ENCODE results near the gene PPP1R15A. TPM values are rescaled to one million over a fixed set of nuclear protein-coding genes. Genes with fewer than 3 reads are reported as not detected.

Gene PPP1R15A
- total and polyA plus RNA-seq, 2 of the 8 experiments (the other 6 are each of a cell fraction or from before 2014, with no cell fraction given): 4.1 to 14.0 TPM

GRCh38 chr19:48914181-48914580 is 42.0 kb downstream of the PPP1R15A start:
- DNase-seq (ENCODE audit: low read depth in 1 of 2, low spot score in 2 of 2): no peak
- CTCF ChIA-PET (ENCODE audit: partially characterized antibody): interaction anchor here (2.1 kb wide), 1 partner anchor 16 kb away, joined by 4 read pairs; no protein-coding TSS in a partner anchor

More at GRCh38 chr19:48914181-48914580, 42.0 kb downstream of the PPP1R15A start:
- Histone ChIP-seq H3K79me1 (ENCODE audit: low read depth, low read length) (no peaks in the 10 kb centered on the region), H3K4ac (replicated peaks; ENCODE audit: insufficient read length, low read depth, low read length) (no peak overlapping the region), H4K5ac (ENCODE audit: insufficient read length, low read depth, low read length) (no peak overlapping the region), H4K91ac (replicated peaks; ENCODE audit: insufficient read length, low read length) (no peak overlapping the region), H4K8ac (ENCODE audit: extremely low read depth, insufficient read depth, low read length) (no peak overlapping the region; the same call in 1 of the 2 replicates), H4K20me1 (replicated peaks in 1 of 2; ENCODE audit: control insufficient read depth in 1 of 2, insufficient read depth in 2 of 2, low read length in 2 of 2) (peaks cover 0 to 7% of the 10 kb centered on the region in 2 experiments), H3K27ac (ENCODE audit: low read depth, low read length) (no peak overlapping the region), H3K9ac (replicated peaks in 1 of 4; ENCODE audit: extremely low read depth in 1 of 4, low read depth in 3 of 4, low read length in 3 of 4) (no peak overlapping the region), H3K56ac (replicated peaks; ENCODE audit: insufficient read length, low read depth, low read length) (no peak overlapping the region), H2BK120ac (replicated peaks; ENCODE audit: low read depth, low read length) (no peak overlapping the region), H3K4me2 (ENCODE audit: insufficient read depth in 1 of 2, low read depth in 2 of 2, low read length in 2 of 2) (no peak overlapping the region), H2AK5ac (ENCODE audit: low read depth, low read length) (no peak overlapping the region), H3K4me3 (ENCODE audit: extremely low read depth in 1 of 4, insufficient read depth in 2 of 4, low read depth in 3 of 4, low read length in 4 of 4) (no peak overlapping the region), H3K27me3 (replicated peaks in 1 of 4; ENCODE audit: control insufficient read depth in 3 of 4, extremely low read depth in 1 of 4, insufficient read depth in 3 of 4, low read length in 3 of 4) (no peaks in the 10 kb centered on the region), H3K23ac (ENCODE audit: insufficient read length) (no peak overlapping the region), H3K9me3 (ENCODE audit: insufficient read depth in 2 of 2, low read depth in 1 of 2, low read length in 1 of 2) (no peaks in the 10 kb centered on the region), H3K4me1 (replicated peaks in 1 of 4; ENCODE audit: control insufficient read depth in 3 of 4, insufficient read depth in 4 of 4, low read length in 3 of 4) (no peaks in the 10 kb centered on the region), H3K36me3 (ENCODE audit: control insufficient read depth in 2 of 4, insufficient read depth in 4 of 4, low read length in 3 of 4) (peaks cover 16 to 60% (median 34%) of the 10 kb centered on the region in 4 experiments), H2AFZ (ENCODE audit: low read length) (no peak overlapping the region), H3K18ac (ENCODE audit: extremely low read depth, low read length) (no peak overlapping the region), H2BK15ac (ENCODE audit: low read length) (no peak overlapping the region), H2BK12ac (ENCODE audit: low read depth, low read length) (no peak overlapping the region), H3K79me2 (ENCODE audit: control insufficient read depth in 1 of 2, insufficient read depth in 2 of 2, low read length in 2 of 2) (no peaks in the 10 kb centered on the region), H2BK5ac (ENCODE audit: low read depth, low read length) (no peak overlapping the region), H3K14ac (ENCODE audit: insufficient read length) (no peak overlapping the region), H3K23me2 (ENCODE audit: low read depth, low read length) (no peaks in the 10 kb centered on the region; the same call in 1 of the 2 replicates), H2BK20ac (ENCODE audit: low read length) (no peak overlapping the region)
- WGBS, 2 experiments (ENCODE audit: extremely low coverage in 1 of 2, insufficient coverage in 1 of 2, insufficient read length in 1 of 2, insufficient replicate concordance in 2 of 2, low coverage in 1 of 2, low lambda C conversion rate in 2 of 2, missing lambda C conversion rate in 1 of 2): 96% methylated on average over 8 of the region's 8 CpGs; no CpG with 5 or more reads in 1 of the 2 experiments
- FAIRE-seq: no peak
- POLR2A ChIA-PET (ENCODE audit: partially characterized antibody): interaction anchor here (0.9 to 3.4 kb wide), 3 partner anchors 11 to 241 kb away, joined by 3 to 13 read pairs (median 3); partner anchors contain the start of gene NTN5
- no peak for TF ChIP-seq POLR2AphosphoS5 (IDR thresholded peaks at IDR 0.05; ENCODE audit: low read depth, low read length)
- TF ChIP-seq SP2 (IDR thresholded peaks at IDR 0.05; ENCODE audit: low read length): no peak
- TF ChIP-seq SIRT6 (IDR thresholded peaks at IDR 0.05; ENCODE audit: low read length): no peak
- no peak for TF ChIP-seq RNF2 (IDR thresholded peaks at IDR 0.05; ENCODE audit: borderline replicate concordance, low read depth, low read length, missing control alignments, poor library complexity, severe bottlenecking)
- TF ChIP-seq PHF8 (conservative IDR thresholded peaks at IDR 0.05; ENCODE audit: low read depth, low read length): no peak
- TF ChIP-seq HDAC2 (IDR thresholded peaks at IDR 0.05; ENCODE audit: borderline replicate concordance in 1 of 2, low read depth in 2 of 2, low read length in 2 of 2): no peak
- no peak for TF ChIP-seq SIX5 (IDR thresholded peaks at IDR 0.05; ENCODE audit: low read depth, low read length)
- TF ChIP-seq KDM1A (IDR thresholded peaks at IDR 0.05; ENCODE audit: borderline replicate concordance, low read length): no peak

Measured in H1 (cell line).